HEK293 (cell line): ENCODE measurements around the gene SAT1.

Experiments
- SETDB1 ChIP-seq: IDR thresholded peaks from one replicate; pipeline ENCODE4 v1.6.1; 2017; ENCODE audit warnings: mild to moderate bottlenecking, low read length, moderate library complexity, mixed read lengths; ENCODE audit not compliant: insufficient read length
- ZNF433 ChIP-seq: fragments of 450-650 bp; formaldehyde crosslinking; IDR thresholded peaks from 2 replicates; pipeline ENCODE4 v1.5.1; 2016; ENCODE audit warnings: missing biosample characterization, missing genetic modification characterization, low read depth
- ZNF670 ChIP-seq: fragments of 450-650 bp; formaldehyde crosslinking; IDR thresholded peaks from 2 replicates; pipeline ENCODE4 v1.5.1; 2016; ENCODE audit warnings: missing biosample characterization, missing genetic modification characterization, low read depth
- TF ChIP-seq, protein P1 (sequence below): fragments of 450-650 bp; formaldehyde crosslinking; IDR thresholded peaks from 2 replicates; pipeline ENCODE4 v1.5.1; 2016; ENCODE audit warnings: missing biosample characterization, missing genetic modification characterization

DNA sequence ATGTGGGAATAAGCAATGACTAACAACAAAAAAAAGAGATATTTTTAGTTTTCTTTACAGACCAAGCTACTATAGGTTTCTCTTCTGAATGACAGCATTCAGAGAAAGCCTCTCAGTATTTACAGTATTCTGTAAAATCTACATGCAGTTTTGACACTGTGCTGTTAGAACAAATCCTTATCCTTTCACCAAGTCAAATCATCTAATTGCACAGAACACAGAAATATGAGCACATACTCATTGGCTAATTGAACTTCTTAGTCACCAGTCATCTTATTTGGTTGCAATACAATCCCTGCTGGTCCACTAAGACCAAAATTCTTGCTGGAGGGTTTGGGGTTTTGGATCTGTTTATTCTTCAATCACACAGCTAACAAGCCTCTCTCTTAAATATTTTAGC lies 45.6 kb upstream of the SAT1 start:
- TF ChIP-seq SETDB1 = no peak
- no peak for TF ChIP-seq ZNF670 (tag by site-specific recombination)
- no peak for TF ChIP-seq ZNF433 (tag by site-specific recombination)
- TF ChIP-seq, protein P1, sequence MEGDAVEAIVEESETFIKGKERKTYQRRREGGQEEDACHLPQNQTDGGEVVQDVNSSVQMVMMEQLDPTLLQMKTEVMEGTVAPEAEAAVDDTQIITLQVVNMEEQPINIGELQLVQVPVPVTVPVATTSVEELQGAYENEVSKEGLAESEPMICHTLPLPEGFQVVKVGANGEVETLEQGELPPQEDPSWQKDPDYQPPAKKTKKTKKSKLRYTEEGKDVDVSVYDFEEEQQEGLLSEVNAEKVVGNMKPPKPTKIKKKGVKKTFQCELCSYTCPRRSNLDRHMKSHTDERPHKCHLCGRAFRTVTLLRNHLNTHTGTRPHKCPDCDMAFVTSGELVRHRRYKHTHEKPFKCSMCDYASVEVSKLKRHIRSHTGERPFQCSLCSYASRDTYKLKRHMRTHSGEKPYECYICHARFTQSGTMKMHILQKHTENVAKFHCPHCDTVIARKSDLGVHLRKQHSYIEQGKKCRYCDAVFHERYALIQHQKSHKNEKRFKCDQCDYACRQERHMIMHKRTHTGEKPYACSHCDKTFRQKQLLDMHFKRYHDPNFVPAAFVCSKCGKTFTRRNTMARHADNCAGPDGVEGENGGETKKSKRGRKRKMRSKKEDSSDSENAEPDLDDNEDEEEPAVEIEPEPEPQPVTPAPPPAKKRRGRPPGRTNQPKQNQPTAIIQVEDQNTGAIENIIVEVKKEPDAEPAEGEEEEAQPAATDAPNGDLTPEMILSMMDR (tag by site-specific recombination) = no peak
